Spleen (tissue), 7 donors: ENCODE data around the gene ITGB2.

Source experiments
- CTCF ChIP-seq, 11 experiments: fragments of 200-600 bp in 7 of 11; fragments of 450-650 bp in 4 of 11; sonication (generic) in 4 of 11; IDR thresholded peaks in 8 of 11; conservative IDR thresholded peaks in 3 of 11; 1 replicate in 7 of 11; 2 replicates in 4 of 11; pipeline versions ENCODE4 v1.4.0 to v1.8.0; 2016 to 2021; ENCODE audit warnings: antibody characterized with exemption in 11 of 11, inconsistent platforms in 4 of 11, mild to moderate bottlenecking in 1 of 11
- POLR2A ChIP-seq, 3 donors: fragments of 450-650 bp; IDR thresholded peaks; one replicate each; pipeline ENCODE4 v1.5.1; 2017; ENCODE audit warnings: antibody characterized with exemption in 3 of 3, mild to moderate bottlenecking in 1 of 3
- POLR2AphosphoS5 ChIP-seq, 3 donors: sonication (generic); formaldehyde crosslinking; IDR thresholded peaks; one replicate each; pipeline ENCODE4 v1.5.1; 2017; ENCODE audit warnings: antibody characterized with exemption in 3 of 3
- donor health status: DM: no; HTN: no; CAD: no; lungs with moderate emphysema.
- donor health status: DM: no; HTN: no; CAD: no.
- donor health status: DM: no; HTN: no; CAD: no.

GRCh38 chr21:44918107-44918470 lies 2.6 kb downstream of the ITGB2 start:
- TF ChIP-seq POLR2A (IDR thresholded peaks at IDR 0.05) (no peak), CTCF (IDR thresholded peaks at IDR 0.05 in 8 of 11, conservative IDR thresholded peaks at IDR 0.05 in 3 of 11) (no peak), POLR2AphosphoS5 (IDR thresholded peaks at IDR 0.05) (no peak)
